ENCODE data around the gene CXXC1. TPM values are rescaled to one million over a fixed set of nuclear protein-coding genes. Genes with fewer than 3 reads are reported as not detected.

The CXXC1 gene
- total RNA-seq, 2 donors from 2014 or later: 93.1 to 102 TPM

- H3K27ac Mint-ChIP-seq: no peak overlapping the region
- H3K9me3 ChIP-seq (ENCODE audit: control insufficient read depth, low read length): peaks cover 5% of the 10 kb centered on the region
- 97 to 98% methylated on average over 17 of the region's 17 CpGs for WGBS, 2 experiments (ENCODE audit: insufficient coverage in 1 of 2, insufficient read length in 1 of 2)
- H3K4me1 Mint-ChIP-seq: peaks cover 15% of the 10 kb centered on the region
- H3K27ac ChIP-seq (ENCODE audit: low read depth, low read length): no peak overlapping the region
- no peaks in the 10 kb centered on the region for H3K27me3 Mint-ChIP-seq (ENCODE audit: insufficient read depth)
- peaks cover 80% of the 10 kb centered on the region for H3K36me3 Mint-ChIP-seq (ENCODE audit: low read depth)
- no peak for DNase-seq
- H3K27me3 ChIP-seq (ENCODE audit: control insufficient read depth, insufficient read depth, low read length, poor library complexity, severe bottlenecking): no peaks in the 10 kb centered on the region
- TF ChIP-seq CTCF (conservative IDR thresholded peaks at IDR 0.05): no peak
- no peaks in the 10 kb centered on the region for H3K4me1 ChIP-seq (ENCODE audit: control insufficient read depth, insufficient read depth, low read length)
- H3K9ac ChIP-seq (ENCODE audit: extremely low read depth, low read length, poor library complexity, severe bottlenecking): no peak overlapping the region
- no peaks in the 10 kb centered on the region for H3K9me3 Mint-ChIP-seq
- peaks cover 87% of the 10 kb centered on the region for H3K36me3 ChIP-seq (ENCODE audit: control insufficient read depth, insufficient read depth, low read length)
- H3K4me3 ChIP-seq (ENCODE audit: low read length): no peak overlapping the region
- no peak overlapping the region for H3K4me3 Mint-ChIP-seq
Measured at GRCh38 chr18:50274044-50274442, 13.4 kb downstream of the CXXC1 start.

- Mint-ChIP-seq H3K4me3 (no peak overlapping the region), H3K27me3 (ENCODE audit: insufficient read depth) (no peaks in the 10 kb centered on the region)
- 93 to 97% methylated on average over 14 to 23 of the region's 23 CpGs for WGBS, 2 experiments (ENCODE audit: insufficient coverage in 1 of 2, insufficient read length in 1 of 2)
Measured at GRCh38 chr18:50273203-50274043, 14.1 kb downstream of the CXXC1 start.

DNA sequence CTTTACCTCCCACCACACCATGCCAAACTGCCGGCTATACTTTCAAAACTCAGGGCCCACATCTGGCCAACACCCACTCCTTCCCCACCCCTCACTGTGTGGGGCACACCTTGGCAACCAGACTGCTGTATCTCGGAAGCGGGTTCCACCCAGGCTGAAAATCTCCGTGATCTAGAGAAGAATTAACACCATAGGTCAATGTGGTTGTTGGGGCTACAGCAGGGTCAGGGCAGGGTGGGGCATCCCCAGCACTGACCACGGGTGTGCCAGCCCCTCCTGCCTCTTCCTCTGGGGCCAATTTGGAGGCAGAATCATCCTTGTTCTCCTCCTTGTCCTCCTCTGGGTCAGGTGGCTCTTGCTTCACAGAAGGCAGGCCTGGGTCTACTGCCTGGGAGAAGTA, 14.9 kb downstream of the CXXC1 start:
- peaks cover 12% of the 10 kb centered on the region for H3K4me1 Mint-ChIP-seq
- no peaks in the 10 kb centered on the region for H3K27me3 ChIP-seq (ENCODE audit: control insufficient read depth, insufficient read depth, low read length, poor library complexity, severe bottlenecking)
- no peaks in the 10 kb centered on the region for H3K4me1 ChIP-seq (ENCODE audit: control insufficient read depth, insufficient read depth, low read length)
- no peaks in the 10 kb centered on the region for H3K9me3 ChIP-seq (ENCODE audit: control insufficient read depth, low read length)
- WGBS, 2 experiments (ENCODE audit: insufficient coverage in 1 of 2, insufficient read length in 1 of 2): 92 to 100% methylated on average over 4 to 5 of the region's 5 CpGs
- no peak for DNase-seq
- no peak overlapping the region for H3K9ac ChIP-seq (ENCODE audit: extremely low read depth, low read length, poor library complexity, severe bottlenecking)
- H3K27ac ChIP-seq (ENCODE audit: low read depth, low read length): no peak overlapping the region
- H3K27me3 Mint-ChIP-seq (ENCODE audit: insufficient read depth): no peaks in the 10 kb centered on the region
- no peaks in the 10 kb centered on the region for H3K9me3 Mint-ChIP-seq
- TF ChIP-seq CTCF (conservative IDR thresholded peaks at IDR 0.05): no peak
- H3K36me3 Mint-ChIP-seq (ENCODE audit: low read depth): peaks cover 76% of the 10 kb centered on the region
- no peak overlapping the region for H3K4me3 ChIP-seq (ENCODE audit: low read length)
- H3K36me3 ChIP-seq (ENCODE audit: control insufficient read depth, insufficient read depth, low read length): peaks cover 94% of the 10 kb centered on the region
- H3K27ac Mint-ChIP-seq: no peak overlapping the region
- H3K4me3 Mint-ChIP-seq: no peak overlapping the region

More at GRCh38 chr18:50273203-50274043, 14.1 kb downstream of the CXXC1 start:
- TF ChIP-seq CTCF (conservative IDR thresholded peaks at IDR 0.05): no peak
- Histone ChIP-seq H3K9me3 (ENCODE audit: control insufficient read depth, low read length) (no peaks in the 10 kb centered on the region), H3K27ac (ENCODE audit: low read depth, low read length) (no peak overlapping the region), H3K27me3 (ENCODE audit: control insufficient read depth, insufficient read depth, low read length, poor library complexity, severe bottlenecking) (no peaks in the 10 kb centered on the region), H3K9ac (ENCODE audit: extremely low read depth, low read length, poor library complexity, severe bottlenecking) (no peak overlapping the region), H3K4me1 (ENCODE audit: control insufficient read depth, insufficient read depth, low read length) (no peaks in the 10 kb centered on the region), H3K4me3 (ENCODE audit: low read length) (no peak overlapping the region), H3K36me3 (ENCODE audit: control insufficient read depth, insufficient read depth, low read length) (peaks cover 86% of the 10 kb centered on the region)
- peaks cover 78% of the 10 kb centered on the region for H3K36me3 Mint-ChIP-seq (ENCODE audit: low read depth)
- H3K9me3 Mint-ChIP-seq: no peaks in the 10 kb centered on the region
- peaks cover 16% of the 10 kb centered on the region for H3K4me1 Mint-ChIP-seq
- H3K27ac Mint-ChIP-seq: no peak overlapping the region
- no peak for DNase-seq

All from endodermal cell (in vitro differentiated cells).